HG02798 (cell line): ENCODE results near the gene ZNF747.
"Not testable (repeated sequence)": the region's sequence is repeated elsewhere in the genome, so short reads cannot be mapped to it uniquely, and the experiment has no call there.

Experiments used
- ATAC-seq: cut with Tn5 transposase; IDR thresholded peaks from one replicate; pipeline ENCODE4 v1.9.1; 2021; ENCODE audit warnings: mild to moderate bottlenecking; ENCODE audit not compliant: unreplicated experiment, poor library complexity

ZNF747 gene

GRCh38 chr16:30536391-30537024 is 1.9 kb upstream of the ZNF747 start:
- not testable (repeated sequence) for ATAC-seq

GRCh38 chr16:30535777-30536190 is 1.1 kb upstream of the ZNF747 start:
- peak; percentile 60 for ATAC-seq

- ATAC-seq: peak; percentile 4
Observed at GRCh38 chr16:30535106-30535776, 583 bp upstream of the ZNF747 start.

- ATAC-seq: peak; percentile 16
Observed at GRCh38 chr16:30533748-30534367, 800 bp downstream of the ZNF747 start.

DNA sequence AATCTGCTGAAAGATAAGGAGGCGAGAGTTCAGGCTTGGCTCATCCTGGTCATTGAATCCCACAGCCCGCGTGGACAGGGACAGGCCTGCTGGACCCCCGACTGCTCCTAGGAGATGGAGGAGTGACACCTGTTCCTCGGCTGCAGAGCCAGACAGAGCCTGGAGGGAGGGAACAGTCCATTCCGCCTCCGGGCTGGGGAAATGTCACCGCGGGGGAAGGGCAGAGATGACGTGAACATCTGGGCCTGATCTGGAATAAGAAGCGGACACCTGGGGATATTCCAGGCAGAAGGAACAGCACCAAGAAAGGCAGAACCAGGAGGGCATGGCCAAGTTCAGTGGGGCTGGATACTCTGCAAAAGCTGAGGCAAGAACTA is 1.5 kb downstream of the ZNF747 start:
- ATAC-seq: no peak

DNA sequence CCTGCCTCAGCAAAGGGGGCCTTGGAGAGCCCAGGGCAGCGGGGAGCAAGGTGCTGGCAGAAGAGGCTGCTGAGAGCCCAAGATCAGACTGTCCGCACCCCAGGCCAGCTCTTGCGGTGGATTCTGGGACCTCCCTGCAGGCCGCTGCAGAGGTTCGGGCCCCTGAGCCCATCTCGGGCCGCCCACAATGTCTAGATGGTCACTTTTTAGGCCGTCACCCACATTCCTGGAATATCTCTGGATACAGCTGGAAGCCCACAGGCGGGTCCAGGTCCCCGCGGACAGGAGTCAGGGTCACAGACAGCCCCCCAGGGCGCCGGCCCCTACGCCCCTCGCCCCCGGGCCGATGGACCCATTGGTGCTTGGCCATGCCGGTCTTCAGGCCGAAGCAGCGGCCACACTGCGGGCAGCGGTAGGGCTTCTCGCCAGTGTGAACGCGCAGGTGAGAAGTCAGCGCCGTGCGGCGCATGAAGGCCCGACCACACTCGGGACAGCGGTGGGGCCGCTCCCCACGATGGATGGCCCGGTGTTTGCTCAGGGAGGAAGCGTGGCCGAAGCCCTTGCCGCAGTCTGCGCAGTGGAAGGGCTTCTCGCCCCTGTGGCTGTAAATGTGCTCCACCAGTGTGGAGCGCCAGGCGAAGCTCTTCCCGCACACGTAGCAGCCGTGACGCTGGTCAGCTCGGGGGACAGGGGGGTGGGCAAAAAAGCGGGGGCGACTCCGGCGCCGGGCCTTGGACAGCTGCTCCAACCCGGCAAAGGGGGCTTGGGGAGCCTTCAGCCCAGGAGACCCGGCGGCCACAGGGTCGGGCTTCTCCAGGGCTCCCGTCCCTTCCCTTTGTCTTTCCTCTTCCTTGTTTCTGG is 2.1 kb downstream of the ZNF747 start:
- ATAC-seq: no peak

GRCh38 chr16:30530163-30531037 is 4.3 kb downstream of the ZNF747 start:
- ATAC-seq: no peak

DNA sequence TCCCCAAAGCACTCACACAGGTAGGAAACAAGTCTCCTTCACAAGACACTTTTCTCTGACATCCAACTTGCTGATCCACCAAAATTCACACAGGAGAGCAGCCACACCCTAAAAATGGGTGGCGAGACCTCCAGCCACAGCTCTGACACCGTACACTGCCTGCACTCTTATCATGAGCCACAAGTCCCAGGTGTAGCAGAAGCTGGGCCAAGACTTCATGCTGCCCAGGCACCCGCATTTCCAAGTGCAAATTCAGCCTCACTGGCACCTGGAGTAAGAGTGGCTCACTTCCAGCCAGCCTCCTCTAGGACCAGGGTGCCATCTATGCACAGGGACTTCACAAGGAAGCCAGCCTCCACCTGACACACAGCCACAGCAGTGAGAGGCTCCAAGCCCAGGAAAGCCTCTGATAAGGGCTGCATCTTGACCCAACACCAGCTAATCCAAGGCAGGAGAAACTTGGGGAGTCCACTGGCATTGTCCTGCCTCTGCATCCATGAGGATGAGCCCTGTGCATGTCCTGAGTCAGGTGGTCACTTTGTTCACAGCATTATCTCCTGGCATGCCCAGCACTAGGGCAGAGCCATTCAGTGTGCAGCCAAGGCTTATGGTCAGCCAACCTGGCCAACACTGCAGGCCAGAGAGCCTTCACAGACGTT is 5.7 kb downstream of the ZNF747 start:
- ATAC-seq: no peak

DNA sequence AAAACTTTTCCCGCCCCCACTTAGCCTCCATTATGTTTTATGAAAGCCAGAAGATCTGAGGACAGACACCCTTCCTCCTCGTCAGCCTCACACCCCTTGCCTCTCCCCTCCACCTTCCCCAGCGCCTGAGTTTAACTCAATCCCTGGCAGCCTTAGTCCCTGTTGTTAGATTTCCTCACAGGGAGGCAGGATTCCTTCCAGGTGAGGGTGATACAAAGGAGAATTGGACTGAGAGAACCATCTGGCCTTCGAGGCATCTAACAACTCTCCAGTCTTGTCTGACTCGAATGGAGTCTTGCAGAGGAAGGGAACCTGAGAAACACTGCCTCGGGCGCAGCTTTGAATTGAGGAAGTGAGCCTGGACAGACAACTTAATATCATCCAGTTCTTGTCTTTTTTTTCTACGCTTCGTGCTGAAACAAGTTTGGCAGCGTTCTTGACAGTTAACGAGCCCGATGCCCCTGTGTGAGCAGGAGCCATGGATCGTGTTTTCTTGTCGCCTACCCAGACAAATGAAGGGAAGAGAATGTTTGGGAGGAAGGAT is 7.0 kb downstream of the ZNF747 start:
- ATAC-seq: no peak

GRCh38 chr16:30526823-30527634 is 7.6 kb downstream of the ZNF747 start:
- peak; percentile 89 for ATAC-seq

DNA sequence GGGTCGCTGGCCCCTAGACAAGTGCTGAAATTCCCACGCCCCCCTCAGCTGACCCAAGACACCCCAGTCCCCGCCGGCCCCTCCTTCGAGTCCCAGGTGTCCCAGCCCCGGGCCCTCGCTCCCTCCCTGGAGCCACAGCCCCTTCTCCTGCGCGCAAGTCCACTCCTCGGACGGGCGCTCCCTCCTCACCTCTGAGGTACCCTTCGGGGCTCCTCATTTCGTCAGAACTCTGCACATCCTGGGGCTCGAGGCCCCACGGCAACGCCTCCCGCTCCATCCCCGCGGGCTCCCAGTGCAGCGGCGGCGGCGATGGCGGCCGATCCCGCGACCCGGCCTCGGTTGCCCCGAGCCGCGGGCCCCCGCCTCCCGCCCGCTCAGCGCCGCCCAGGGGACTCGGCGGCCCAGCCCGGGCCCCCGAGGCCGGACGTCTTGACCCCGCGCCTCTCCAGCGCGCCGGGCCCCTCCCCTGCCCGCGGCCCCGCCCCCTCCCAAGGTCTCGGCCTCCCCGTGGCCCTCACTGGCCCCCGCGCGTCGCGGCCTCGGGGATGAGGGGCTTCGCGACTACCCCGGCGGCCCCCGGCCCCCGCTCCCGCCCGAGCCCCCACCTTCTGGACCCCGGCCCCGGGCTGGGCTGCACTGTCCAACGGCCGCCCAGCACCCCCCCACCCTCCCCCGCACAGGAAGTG is 8.4 kb downstream of the ZNF747 start, which contains the start of gene ZNF768:
Gene ZNF768, minus strand, starts transcription at position 430 of the 686 bp plus-strand sequence. Its CDS starts 153 bp downstream, at position 277.
- ATAC-seq: peak; percentile 29

DNA sequence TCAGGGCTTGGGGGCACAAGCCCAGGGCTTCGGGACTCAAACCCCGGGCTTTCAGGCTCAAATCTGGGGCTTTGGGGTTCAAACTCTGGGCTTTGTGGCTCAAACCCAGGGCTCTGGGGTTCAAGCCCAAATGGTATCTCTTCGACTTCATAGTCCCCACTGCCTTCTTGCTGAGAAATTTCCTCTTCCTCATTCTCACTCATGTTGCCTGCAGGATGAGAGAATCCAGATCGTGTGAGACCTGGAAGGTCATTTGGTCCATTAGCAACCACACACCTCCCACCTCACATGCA is 8.9 kb downstream of the ZNF747 start:
- ATAC-seq: no peak

DNA sequence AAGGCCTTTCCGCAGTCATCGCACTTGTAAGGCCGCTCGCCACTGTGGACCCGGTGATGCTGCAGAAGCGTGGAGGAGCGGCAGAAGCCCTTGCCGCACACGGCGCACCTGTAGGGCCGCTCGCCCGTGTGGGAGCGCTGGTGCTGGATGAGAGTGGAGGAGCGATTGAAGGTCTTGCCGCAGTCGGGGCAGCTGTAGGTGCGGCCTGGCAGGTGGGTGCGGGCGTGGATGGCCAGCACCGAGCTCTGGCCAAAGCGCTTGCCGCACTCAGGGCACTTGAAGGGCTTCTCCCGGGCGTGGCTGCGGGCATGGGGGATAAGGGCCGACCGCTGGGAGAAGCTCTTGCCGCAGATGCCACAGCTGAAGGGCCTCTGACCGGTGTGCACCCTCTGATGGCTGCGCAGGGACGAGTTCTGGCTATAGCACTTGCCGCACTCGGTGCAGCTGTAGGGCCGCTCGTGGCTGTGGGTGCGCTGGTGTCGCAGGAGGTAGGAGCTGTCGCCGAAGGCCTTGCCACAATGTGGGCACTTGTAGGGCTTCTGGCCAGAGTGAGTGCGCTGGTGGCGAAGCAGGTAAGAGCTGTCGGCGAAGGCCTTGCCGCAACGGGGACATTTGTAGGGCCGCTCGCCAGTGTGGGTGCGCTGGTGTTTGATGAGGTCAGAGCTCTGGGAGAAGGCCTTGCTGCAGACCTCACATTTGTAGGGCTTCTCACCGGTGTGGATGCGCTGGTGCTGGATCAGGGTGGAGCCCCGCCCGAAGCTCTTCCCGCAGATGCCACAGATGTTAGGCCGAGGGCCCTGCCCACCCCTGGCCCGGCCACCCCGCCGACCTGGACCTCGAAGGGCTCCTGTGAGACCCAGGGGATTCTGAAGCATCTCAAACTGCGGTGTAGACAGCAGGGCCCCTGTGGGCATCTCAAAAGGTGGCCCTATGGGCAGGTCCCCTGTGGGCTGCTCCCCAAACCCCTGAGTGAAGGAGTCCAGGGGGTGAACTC is 9.8 kb downstream of the ZNF747 start:
- no peak for ATAC-seq

GRCh38 chr16:30523768-30524574 is 10.7 kb downstream of the ZNF747 start:
- no peak for ATAC-seq

DNA sequence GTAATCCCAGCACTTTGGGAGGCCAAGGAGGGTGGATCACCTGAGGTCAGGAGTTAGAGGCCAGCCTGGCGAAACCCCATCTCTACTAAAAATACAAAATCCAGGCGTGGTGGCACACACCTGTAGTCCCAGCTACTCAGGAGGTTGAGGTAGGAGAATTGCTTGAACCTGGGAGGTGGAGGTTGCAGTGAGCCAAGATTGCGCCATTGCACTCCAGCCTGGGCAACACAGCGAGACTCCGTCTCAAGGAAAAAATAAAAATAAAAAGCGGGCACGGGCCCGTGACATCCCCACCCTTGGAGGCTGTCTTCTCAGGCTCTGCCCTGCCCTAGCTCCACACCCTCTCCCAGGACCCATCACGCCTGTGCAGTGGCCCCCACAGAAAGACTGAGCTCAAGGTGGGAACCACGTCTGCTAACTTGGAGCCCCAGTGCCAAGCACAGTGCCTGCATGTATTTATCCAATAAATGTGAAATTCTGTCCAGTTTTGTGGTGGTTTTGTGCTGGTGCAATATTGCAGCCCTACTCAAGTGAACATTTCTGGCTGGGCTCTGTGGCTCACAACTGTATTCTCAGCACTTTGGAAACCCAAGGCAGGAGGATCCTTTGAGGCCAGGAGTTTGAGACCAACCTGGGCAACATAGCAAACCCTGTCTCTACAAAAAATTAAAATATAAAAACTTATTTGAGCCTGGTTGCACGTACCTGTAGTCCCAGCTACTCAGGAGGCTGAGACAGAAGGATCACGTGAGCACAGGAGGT is 11.8 kb downstream of the ZNF747 start:
- ATAC-seq: not testable (repeated sequence)
